ENCODE results near the gene RIN1.

DNA sequence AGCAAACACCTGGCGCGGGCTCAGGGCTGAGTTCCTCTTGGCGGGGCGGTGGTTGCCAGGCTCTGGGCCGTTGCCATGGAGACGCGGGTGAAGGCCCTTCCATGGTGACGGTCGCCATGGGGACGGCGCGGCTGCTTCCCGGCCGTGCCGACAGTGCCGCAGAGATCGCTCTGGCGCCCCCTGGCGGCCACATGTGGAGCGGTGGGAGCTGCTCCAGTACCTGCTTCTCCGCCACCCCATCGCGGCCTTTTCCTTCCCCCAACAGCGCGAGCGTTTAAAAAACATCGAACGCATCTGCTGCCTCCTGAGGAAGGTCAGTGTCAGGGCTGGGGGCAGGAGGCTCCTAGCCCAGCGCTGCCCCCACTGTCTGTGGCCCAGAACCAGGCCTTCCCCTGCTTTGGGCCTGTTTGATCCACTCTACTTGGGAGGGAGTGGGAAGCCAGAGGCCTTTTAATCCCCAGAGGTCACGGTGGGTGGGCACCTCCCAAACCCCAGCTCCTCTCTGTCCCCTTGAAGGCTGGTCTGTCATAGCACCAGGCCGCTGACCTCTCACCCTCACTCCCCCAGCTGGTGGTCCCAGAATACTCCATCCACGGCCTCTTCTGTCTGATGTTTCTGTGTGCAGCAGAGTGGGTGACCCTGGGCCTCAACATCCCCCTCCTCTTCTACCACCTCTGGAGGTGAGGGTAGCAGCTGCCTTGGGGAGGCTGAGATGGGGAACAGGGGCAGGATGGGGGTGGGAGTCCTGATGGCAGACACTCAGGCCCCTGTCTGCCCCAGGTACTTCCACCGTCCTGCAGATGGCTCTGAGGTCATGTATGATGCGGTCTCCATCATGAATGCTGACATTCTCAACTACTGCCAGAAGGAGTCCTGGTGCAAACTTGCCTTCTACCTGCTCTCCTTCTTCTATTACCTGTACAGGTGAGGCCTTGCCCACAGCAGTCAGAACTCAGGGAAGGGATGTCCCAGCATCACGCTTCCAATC is 53.5 kb downstream of the RIN1 start:
- TF ChIP-seq, protein P1, sequence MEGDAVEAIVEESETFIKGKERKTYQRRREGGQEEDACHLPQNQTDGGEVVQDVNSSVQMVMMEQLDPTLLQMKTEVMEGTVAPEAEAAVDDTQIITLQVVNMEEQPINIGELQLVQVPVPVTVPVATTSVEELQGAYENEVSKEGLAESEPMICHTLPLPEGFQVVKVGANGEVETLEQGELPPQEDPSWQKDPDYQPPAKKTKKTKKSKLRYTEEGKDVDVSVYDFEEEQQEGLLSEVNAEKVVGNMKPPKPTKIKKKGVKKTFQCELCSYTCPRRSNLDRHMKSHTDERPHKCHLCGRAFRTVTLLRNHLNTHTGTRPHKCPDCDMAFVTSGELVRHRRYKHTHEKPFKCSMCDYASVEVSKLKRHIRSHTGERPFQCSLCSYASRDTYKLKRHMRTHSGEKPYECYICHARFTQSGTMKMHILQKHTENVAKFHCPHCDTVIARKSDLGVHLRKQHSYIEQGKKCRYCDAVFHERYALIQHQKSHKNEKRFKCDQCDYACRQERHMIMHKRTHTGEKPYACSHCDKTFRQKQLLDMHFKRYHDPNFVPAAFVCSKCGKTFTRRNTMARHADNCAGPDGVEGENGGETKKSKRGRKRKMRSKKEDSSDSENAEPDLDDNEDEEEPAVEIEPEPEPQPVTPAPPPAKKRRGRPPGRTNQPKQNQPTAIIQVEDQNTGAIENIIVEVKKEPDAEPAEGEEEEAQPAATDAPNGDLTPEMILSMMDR (IDR thresholded peaks at IDR 0.05; ENCODE audit: poor library complexity) = peak; percentile 93
- no peak for TF ChIP-seq EZH2 (IDR thresholded peaks at IDR 0.05; ENCODE audit: borderline replicate concordance)

Data from hepatocyte (in vitro differentiated cells).